ENCODE measurements around the gene LAMA4. TPM values are rescaled to one million over a fixed set of nuclear protein-coding genes. Genes with fewer than 3 reads are reported as not detected.

Gene LAMA4
- total RNA-seq, 1 donor from 2014 or later, result 44.8 TPM

DNA sequence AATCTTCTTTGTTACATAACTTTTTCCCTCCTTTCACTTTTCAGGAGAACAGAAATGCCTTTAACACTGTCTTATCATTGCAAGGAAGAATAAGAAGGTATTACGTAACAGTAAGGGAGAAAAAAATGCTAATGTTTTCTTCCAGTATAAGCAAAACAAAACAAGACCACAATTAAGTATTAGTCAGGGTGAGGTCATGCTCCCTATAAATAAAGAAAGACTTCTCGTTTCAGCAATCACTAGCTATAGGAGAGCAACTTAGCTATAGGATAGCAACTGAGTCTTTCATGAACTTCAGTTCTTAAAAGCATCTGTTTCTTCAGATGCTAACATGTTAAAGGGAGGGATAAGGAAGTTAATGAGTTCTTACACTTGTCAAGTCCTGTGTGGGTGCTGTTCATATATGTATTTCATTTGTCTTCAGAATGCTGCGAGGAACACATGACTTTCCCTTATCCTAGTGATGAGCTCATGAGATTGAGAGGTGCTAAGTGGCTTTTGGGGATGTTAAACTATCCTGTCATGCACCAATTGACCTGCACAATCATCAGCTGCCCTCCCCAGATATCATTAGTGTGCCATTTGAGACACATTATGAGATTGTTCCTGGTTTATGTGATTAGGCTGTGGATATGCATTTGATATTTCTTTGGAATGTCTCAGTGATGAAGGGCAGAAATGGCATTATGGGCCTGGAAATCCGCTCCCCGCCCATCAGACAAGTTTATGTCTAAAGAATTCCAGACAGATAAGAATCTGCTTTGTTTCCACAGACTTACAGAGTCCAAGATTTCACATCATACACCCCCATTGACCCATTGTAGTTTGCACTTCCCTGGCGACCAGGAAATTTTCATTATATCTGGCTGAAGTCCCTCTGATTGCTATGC lies 37.5 kb downstream of the LAMA4 start:
- Mint-ChIP-seq H3K27me3 (peaks cover 9% of the 10 kb centered on the region), H3K4me3 (no peak overlapping the region), H3K36me3 (peaks cover 1% of the 10 kb centered on the region), H3K9me3 (no peaks in the 10 kb centered on the region), H3K4me1 (ENCODE audit: unreplicated experiment) (peaks cover 9% of the 10 kb centered on the region), H3K27ac (no peak overlapping the region)
- DNase-seq (ENCODE audit: extremely low spot score, unreplicated experiment), result no peak
- TF ChIP-seq, protein P1, sequence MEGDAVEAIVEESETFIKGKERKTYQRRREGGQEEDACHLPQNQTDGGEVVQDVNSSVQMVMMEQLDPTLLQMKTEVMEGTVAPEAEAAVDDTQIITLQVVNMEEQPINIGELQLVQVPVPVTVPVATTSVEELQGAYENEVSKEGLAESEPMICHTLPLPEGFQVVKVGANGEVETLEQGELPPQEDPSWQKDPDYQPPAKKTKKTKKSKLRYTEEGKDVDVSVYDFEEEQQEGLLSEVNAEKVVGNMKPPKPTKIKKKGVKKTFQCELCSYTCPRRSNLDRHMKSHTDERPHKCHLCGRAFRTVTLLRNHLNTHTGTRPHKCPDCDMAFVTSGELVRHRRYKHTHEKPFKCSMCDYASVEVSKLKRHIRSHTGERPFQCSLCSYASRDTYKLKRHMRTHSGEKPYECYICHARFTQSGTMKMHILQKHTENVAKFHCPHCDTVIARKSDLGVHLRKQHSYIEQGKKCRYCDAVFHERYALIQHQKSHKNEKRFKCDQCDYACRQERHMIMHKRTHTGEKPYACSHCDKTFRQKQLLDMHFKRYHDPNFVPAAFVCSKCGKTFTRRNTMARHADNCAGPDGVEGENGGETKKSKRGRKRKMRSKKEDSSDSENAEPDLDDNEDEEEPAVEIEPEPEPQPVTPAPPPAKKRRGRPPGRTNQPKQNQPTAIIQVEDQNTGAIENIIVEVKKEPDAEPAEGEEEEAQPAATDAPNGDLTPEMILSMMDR (conservative IDR thresholded peaks at IDR 0.05), result no peak

DNA sequence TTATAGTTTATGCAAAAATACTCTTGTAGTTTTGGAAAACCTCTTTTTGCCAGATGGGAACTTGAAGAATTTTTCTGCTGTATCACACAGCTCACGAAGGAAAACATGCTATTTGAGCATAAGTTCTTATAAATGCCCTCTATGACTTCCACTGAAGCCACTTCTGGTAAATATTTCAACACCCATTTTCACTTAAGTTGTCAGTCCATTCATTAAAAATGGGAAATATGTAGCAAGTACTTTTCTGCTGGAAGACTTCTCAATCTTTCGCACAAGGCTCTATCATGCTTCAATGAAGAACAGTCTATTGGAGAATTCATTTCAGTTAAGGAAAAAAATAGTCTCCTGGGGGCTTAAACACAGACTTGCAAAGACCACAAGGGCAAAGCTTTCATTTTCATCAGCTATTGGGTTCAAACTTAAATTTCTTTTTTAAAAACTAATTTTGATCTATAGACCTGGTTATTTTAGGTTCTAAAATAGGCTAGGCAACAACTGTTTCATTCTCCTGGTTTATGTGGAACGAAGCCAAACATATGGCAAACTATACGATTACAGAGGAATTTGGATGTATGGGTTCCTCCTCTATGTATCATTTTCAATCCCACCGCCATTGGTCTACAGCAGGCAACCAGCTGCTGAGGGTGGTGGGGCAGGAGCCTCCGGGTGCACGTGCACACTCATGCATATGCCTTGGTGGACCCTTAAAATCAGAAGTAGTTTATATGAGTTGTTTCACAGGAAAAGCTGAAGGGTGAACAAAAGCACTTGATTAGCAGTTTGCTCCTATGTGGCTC lies 38.7 kb downstream of the LAMA4 start:
- peaks cover 7% of the 10 kb centered on the region for H3K36me3 Mint-ChIP-seq
- H3K4me3 Mint-ChIP-seq, result no peak overlapping the region
- H3K27me3 Mint-ChIP-seq, result peaks cover 11% of the 10 kb centered on the region
- no peaks in the 10 kb centered on the region for H3K9me3 Mint-ChIP-seq
- no peak for DNase-seq (ENCODE audit: extremely low spot score, unreplicated experiment)
- peaks cover 9% of the 10 kb centered on the region for H3K4me1 Mint-ChIP-seq (ENCODE audit: unreplicated experiment)
- TF ChIP-seq, protein P1 (conservative IDR thresholded peaks at IDR 0.05), result no peak
- no peak overlapping the region for H3K27ac Mint-ChIP-seq

DNA sequence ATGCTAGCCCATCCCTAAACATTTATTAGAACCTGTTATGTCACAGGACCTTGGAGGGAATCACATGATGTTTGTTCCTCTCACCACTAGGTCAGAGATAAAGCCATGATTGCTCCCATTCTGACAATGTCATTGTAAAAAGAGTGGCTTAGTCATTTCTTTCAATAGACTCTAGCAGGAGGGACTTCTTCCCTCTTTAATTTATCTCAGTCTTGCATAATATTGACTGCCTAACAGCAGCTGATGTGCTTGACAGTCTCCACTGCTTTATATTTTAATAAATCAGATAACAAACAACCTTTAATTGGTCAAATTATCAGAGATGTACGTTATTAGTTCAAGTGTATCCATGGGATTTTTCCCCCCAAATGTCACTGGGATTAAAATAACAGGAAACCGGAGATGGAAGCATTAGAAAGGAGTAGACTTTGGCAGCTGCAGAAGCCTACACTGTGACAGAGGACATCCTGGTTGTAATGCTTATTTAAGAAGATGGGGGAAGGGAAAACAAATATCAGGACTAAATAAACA lies 39.6 kb downstream of the LAMA4 start:
- Mint-ChIP-seq H3K27me3 (peaks cover 11% of the 10 kb centered on the region), H3K36me3 (peaks cover 7% of the 10 kb centered on the region), H3K4me1 (ENCODE audit: unreplicated experiment) (peaks cover 9% of the 10 kb centered on the region), H3K27ac (no peak overlapping the region), H3K4me3 (no peak overlapping the region), H3K9me3 (no peaks in the 10 kb centered on the region)
- TF ChIP-seq, protein P1 (conservative IDR thresholded peaks at IDR 0.05), result no peak
- DNase-seq (ENCODE audit: extremely low spot score, unreplicated experiment), result no peak

DNA sequence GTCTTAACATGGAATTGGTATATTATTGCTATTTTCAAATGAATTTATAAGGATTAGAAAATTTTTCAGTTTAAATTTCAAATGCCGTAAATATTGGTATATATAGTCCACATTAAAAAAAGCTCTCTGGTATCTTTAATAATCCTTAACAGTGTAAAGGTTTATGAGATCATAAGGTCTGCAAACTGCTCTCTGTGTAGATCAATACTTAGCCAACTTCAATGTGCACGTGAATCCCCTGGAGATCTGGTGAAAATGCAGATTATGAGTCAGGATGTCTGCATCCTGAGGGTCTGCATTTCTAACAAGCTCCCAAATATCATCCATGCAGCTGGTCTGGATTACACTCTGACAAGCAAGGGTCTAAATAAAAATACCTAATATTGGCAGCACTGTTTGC lies 43.5 kb downstream of the LAMA4 start:
- H3K9me3 Mint-ChIP-seq, result peaks cover 5% of the 10 kb centered on the region
- DNase-seq (ENCODE audit: extremely low spot score, unreplicated experiment), result no peak
- no peaks in the 10 kb centered on the region for H3K4me1 Mint-ChIP-seq (ENCODE audit: unreplicated experiment)
- H3K27me3 Mint-ChIP-seq, result peaks cover 11% of the 10 kb centered on the region
- TF ChIP-seq, protein P1 (conservative IDR thresholded peaks at IDR 0.05), result no peak
- no peak overlapping the region for H3K4me3 Mint-ChIP-seq
- no peak overlapping the region for H3K27ac Mint-ChIP-seq
- peaks cover 13% of the 10 kb centered on the region for H3K36me3 Mint-ChIP-seq

DNA sequence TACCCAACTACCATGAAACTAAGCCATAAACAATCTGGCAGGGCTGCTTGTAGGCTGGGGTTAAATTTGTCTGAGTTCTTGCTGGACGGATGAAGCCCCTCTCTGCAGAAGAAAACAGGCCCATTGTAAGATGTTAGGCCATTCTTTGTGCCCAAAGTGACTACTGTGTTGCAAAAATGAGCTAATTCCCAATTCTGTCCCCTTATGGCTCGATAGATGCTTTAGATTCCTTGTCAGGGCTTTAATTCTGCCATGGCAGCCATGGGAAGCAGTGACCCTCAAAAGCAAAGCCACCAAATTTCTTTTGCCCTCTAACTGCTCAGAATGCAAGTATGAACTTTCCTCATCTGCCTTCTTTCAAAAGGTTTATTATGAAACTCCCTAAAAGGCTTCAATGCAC lies 45.2 kb downstream of the LAMA4 start:
- no peak overlapping the region for H3K27ac Mint-ChIP-seq
- no peaks in the 10 kb centered on the region for H3K4me1 Mint-ChIP-seq (ENCODE audit: unreplicated experiment)
- DNase-seq (ENCODE audit: extremely low spot score, unreplicated experiment), result no peak
- H3K9me3 Mint-ChIP-seq, result peaks cover 5% of the 10 kb centered on the region
- H3K4me3 Mint-ChIP-seq, result no peak overlapping the region
- peaks cover 19% of the 10 kb centered on the region for H3K36me3 Mint-ChIP-seq
- TF ChIP-seq, protein P1 (conservative IDR thresholded peaks at IDR 0.05), result no peak
- H3K27me3 Mint-ChIP-seq, result peaks cover 11% of the 10 kb centered on the region
